PC-9 (cell line): ENCODE measurements around the gene C2CD4A. TPM values are rescaled to one million over a fixed set of nuclear protein-coding genes. Genes with fewer than 3 reads are reported as not detected.
A peak's percentile ranks its signal among the peaks of the same experiment; 100 is the strongest.

ENCODE experiments used
- BruUV-seq: library from RNA; stranded (reverse); fragments of 400-500 nt; replicated peaks from 2 replicates; lab custom pipeline; 2021; lab: Mats Ljungman, UMichigan
- CTCF ChIA-PET: fragments of 300-600 bp; sonication (Branson Sonifier 250); formaldehyde crosslinking; loops from one replicate; lab custom pipeline; 2022; ENCODE audit warnings: antibody characterized with exemption; lab: Charles Lee
- POLR2A ChIA-PET: fragments of 300-600 bp; sonication (Branson Sonifier 250); formaldehyde crosslinking; loops from one replicate; lab custom pipeline; 2022; ENCODE audit warnings: antibody characterized with exemption; ENCODE audit not compliant: unreplicated experiment; lab: Charles Lee
- DNase-seq, 2 experiments: peaks; one replicate each; pipeline versions ENCODE4 v3.0.0 to v3.0.0-alpha.2; 2015 to 2022; ENCODE audit warnings: mixed read lengths in 1 of 2
- H2AFZ ChIP-seq: fragments of 200-600 bp; sonication (generic); 2 replicates; pipeline ENCODE4 v1.8.1; 2017; ENCODE audit warnings: antibody characterized with exemption
- H3F3A ChIP-seq: fragments of 200-600 bp; sonication (generic); 2 replicates; pipeline ENCODE4 v1.8.1; 2017; ENCODE audit warnings: antibody characterized with exemption, mild to moderate bottlenecking, low read depth; ENCODE audit not compliant: insufficient read depth
- H3K27ac ChIP-seq: fragments of 200-600 bp; sonication (generic); 2 replicates; pipeline ENCODE4 v1.6.1; 2016; ENCODE audit warnings: mixed run types
- H3K27me3 ChIP-seq: fragments of 200-600 bp; sonication (generic); 2 replicates; pipeline ENCODE4 v1.6.1; 2016; ENCODE audit warnings: low read depth, mixed run types; ENCODE audit not compliant: insufficient read depth
- H3K36me3 ChIP-seq: fragments of 200-600 bp; sonication (generic); 2 replicates; pipeline ENCODE4 v1.6.1; 2016; ENCODE audit warnings: low read depth, mixed run types
- H3K4me1 ChIP-seq: fragments of 200-600 bp; sonication (generic); replicated peaks from 2 replicates; pipeline ENCODE4 v1.6.1; 2016; ENCODE audit warnings: mixed run types; ENCODE audit not compliant: insufficient read depth
- H3K4me2 ChIP-seq: fragments of 200-600 bp; sonication (generic); 2 replicates; pipeline ENCODE4 v1.6.1; 2017; ENCODE audit warnings: mixed run types
- H3K4me3 ChIP-seq: fragments of 200-600 bp; sonication (generic); 2 replicates; pipeline ENCODE4 v1.6.1; 2016; ENCODE audit warnings: mixed run types
- H3K79me2 ChIP-seq: fragments of 200-600 bp; sonication (generic); 2 replicates; pipeline ENCODE4 v1.6.1; 2017; ENCODE audit warnings: low read depth, mixed run types
- H3K9me2 ChIP-seq: fragments of 200-600 bp; sonication (generic); 2 replicates; pipeline ENCODE4 v1.8.1; 2017; ENCODE audit warnings: mild to moderate bottlenecking; ENCODE audit not compliant: insufficient read depth
- H3K9me3 ChIP-seq: fragments of 200-600 bp; sonication (generic); 2 replicates; pipeline ENCODE4 v1.8.1; 2016; ENCODE audit warnings: low read depth; ENCODE audit not compliant: insufficient read depth
- H4K20me1 ChIP-seq: fragments of 200-600 bp; sonication (generic); 2 replicates; pipeline ENCODE4 v1.8.1; 2017; ENCODE audit not compliant: insufficient read depth
- EZH2 ChIP-seq: fragments of 200-600 bp; sonication (generic); IDR thresholded peaks from 2 replicates; pipeline ENCODE4 v1.8.0; 2017; ENCODE audit warnings: antibody characterized with exemption, low read depth
- intact Hi-C: fragments of 100-400 bp; cut with micrococcal nuclease; formaldehyde crosslinking; loops from one replicate; pipeline ENCODE4 v1.10.0; 2022; ENCODE audit not compliant: unreplicated experiment
- total RNA-seq: library from RNA; stranded (reverse); gene quantifications from 2 replicates; pipeline ENCODE4 v1.2.3, GENCODE V29; 2021
- TF ChIP-seq, protein P1 (sequence below): fragments of 200-600 bp; sonication (generic); conservative IDR thresholded peaks from 2 replicates; pipeline ENCODE4 v1.6.1; 2017; ENCODE audit warnings: mixed run types, antibody characterized with exemption, mild to moderate bottlenecking, moderate library complexity

The C2CD4A gene
- total RNA-seq, 1 experiment from 2014 or later: 0.09 TPM

DNA sequence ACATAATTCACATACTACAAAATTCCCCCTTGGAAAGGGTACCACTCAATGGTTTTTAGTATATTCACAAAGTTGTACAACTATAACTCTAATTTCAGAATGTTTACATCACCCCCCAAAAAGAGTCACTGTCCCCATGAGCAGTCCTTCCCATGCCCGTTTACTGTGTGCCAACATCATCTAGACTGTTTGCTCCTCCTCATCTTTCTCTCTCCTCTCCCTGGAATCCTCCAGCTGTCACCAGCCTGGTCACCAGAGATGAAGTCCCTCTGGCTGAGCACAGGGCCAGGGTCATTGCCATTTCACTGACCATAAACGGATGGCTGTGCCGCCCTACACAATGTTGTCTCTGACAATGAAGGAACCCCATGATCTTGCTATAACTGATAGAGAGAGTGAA is 53.1 kb downstream of the C2CD4A start:
- H3F3A ChIP-seq: peaks cover 14% of the 10 kb centered on the region
- no peaks in the 10 kb centered on the region for H3K9me2 ChIP-seq
- H3K27me3 ChIP-seq: no peaks in the 10 kb centered on the region
- H3K79me2 ChIP-seq: no peaks in the 10 kb centered on the region
- no peak overlapping the region for H2AFZ ChIP-seq
- BruUV-seq: no TSS peak
- H3K9me3 ChIP-seq: no peaks in the 10 kb centered on the region
- ChIA-PET CTCF (no interaction called here), POLR2A (no interaction called here)
- H3K4me3 ChIP-seq: no peak overlapping the region
- no peak for TF ChIP-seq EZH2
- TF ChIP-seq, protein P1, sequence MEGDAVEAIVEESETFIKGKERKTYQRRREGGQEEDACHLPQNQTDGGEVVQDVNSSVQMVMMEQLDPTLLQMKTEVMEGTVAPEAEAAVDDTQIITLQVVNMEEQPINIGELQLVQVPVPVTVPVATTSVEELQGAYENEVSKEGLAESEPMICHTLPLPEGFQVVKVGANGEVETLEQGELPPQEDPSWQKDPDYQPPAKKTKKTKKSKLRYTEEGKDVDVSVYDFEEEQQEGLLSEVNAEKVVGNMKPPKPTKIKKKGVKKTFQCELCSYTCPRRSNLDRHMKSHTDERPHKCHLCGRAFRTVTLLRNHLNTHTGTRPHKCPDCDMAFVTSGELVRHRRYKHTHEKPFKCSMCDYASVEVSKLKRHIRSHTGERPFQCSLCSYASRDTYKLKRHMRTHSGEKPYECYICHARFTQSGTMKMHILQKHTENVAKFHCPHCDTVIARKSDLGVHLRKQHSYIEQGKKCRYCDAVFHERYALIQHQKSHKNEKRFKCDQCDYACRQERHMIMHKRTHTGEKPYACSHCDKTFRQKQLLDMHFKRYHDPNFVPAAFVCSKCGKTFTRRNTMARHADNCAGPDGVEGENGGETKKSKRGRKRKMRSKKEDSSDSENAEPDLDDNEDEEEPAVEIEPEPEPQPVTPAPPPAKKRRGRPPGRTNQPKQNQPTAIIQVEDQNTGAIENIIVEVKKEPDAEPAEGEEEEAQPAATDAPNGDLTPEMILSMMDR: no peak
- H3K4me2 ChIP-seq: peak overlapping the region; percentile 63; the same call in 1 of the 2 replicates
- no peaks in the 10 kb centered on the region for H4K20me1 ChIP-seq
- peaks cover 15% of the 10 kb centered on the region for H3K4me1 ChIP-seq
- no peak for DNase-seq
- H3K27ac ChIP-seq: peak overlapping the region; percentile 75
- intact Hi-C loops: no loop called here
- no peaks in the 10 kb centered on the region for H3K36me3 ChIP-seq

Other genes starting within 250 kb of the C2CD4A start
- 40.0 and 48.9 TPM in 2 replicates for gene VPS13C, start 6.5 kb upstream of the C2CD4A start, total RNA-seq
- not detected in 2 replicates for gene C2CD4B, start 98.3 kb downstream of the C2CD4A start, total RNA-seq